Activated CD4-positive, alpha-beta T cell treated with anti-CD3 and anti-CD28 coated beads, Interleukin-2, Interleukin-6, amounts not matched to agents 100 ng/mL and 50 ng/mL, durations not matched to agents 16 hours and 8 hours (primary cell): ENCODE data around the gene SSPN.

Source experiments
- DNase-seq: peaks from one replicate; pipeline ENCODE4 v3.0.0-alpha.2; 2020

The SSPN gene

GRCh38 chr12:26187014-26187798 is 8.2 kb upstream of the SSPN start:
- DNase-seq = no peak

DNA sequence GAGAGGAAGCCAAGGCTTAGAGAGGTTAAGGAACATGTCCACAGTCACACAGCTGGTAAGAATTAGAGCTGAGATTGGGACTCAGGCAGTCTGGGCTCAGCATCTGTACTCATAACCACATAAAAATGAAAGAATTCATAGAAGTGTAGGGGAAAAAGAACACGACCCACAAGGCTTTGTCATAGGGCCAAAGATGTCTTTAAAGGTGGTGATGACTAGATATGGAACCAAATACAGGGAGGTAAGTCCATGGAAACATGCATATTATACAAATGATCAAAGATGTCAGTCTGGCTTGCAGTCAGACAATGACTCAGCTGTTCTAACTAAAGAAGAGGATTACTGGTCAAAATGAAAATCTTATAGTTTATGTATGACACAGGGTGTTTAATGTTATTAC is 7.2 kb upstream of the SSPN start:
- peak; percentile 13 for DNase-seq

- DNase-seq = no peak
Observed at GRCh38 chr12:26188641-26189040, 6.7 kb upstream of the SSPN start.

GRCh38 chr12:26192142-26192541 is 3.2 kb upstream of the SSPN start:
- no peak for DNase-seq

GRCh38 chr12:26193539-26193938 is 1.8 kb upstream of the SSPN start:
- no peak for DNase-seq

GRCh38 chr12:26195641-26196420 is 458 bp downstream of the SSPN start:
- DNase-seq = peak; percentile 1

- DNase-seq = no peak
Observed at GRCh38 chr12:26196421-26196716, 996 bp downstream of the SSPN start.

DNA sequence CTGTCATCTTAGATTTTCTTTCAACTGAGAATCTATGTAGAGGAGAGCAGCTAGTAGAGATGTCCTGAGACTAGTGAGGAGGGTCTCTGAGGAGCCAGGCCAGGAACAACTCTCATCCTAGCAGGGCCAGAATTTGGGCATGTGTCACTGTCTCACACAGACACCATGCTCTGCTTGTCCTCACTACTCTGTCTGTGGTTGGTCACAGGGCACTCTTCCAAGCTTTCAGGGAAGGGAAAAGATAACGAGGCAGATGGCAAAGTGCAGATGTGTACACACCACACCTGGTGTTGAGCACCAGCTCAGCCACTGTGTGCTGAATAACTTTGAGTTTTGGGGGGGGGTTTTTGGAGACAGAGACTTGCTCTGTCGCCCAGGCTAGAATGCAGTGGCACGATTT is 2.5 kb downstream of the SSPN start:
- DNase-seq = no peak

- DNase-seq = no peak
Observed at GRCh38 chr12:26198742-26199141, 3.4 kb downstream of the SSPN start.

DNA sequence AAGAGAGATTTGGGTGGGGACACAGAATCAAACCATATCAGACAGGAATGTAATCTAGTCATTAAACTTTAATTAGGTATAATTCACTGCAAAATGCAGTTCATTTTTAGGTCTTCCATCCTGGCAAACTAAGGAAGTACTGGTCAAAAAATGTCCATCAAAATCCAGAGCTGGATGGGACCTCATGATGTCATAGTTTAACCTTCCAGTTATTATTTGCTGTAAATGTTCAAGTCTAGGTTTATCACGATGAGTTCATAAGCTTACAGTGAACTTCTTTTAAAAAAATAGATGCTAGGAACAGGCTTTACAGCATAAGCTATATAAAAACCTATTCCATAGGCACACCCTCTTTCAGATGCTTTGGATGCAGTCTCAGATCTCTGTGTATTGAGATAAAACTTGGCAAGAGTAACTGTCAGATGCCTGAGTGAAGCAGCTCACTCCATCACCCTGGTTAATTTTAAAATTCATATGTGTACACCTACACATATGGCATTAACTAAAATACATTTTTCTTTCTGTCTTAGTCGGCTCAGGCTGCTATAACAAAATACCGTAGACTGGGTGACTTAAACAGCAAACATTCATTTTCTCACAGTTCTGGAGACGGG is 7.9 kb downstream of the SSPN start:
- DNase-seq = no peak

DNA sequence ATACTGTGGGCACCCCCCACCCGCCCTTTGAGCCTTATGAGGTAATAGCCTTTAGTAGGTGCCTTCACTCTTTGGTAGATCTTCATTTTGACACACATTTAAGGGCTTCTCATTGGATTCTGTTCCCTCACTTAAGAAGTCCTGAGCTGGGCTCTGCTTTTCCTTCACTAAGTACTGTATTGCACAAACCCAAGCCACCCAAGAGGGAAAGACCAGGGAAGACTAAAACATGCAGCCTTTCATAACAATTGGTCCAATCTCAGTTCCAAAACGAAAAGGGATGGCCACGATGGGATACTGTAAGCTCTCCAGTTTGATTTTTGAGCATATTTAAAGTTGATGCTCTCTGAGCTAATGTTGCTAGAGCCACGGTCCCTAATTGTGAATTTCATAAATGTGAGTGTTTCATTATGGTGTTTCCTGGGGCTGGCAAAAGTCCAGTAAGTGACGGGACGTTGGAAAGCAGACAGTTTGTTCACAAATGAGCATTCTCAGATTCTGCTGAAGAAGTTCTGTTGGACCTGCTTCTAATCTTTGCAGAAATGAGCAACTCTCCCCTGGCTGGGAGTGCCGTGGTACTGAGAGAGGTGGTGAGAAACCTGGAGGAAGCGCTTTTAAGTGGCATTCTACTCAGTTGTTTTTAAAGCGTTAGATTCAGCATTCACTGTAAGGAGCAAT is 9.4 kb downstream of the SSPN start:
- DNase-seq = no peak

GRCh38 chr12:26205298-26205697 is 9.9 kb downstream of the SSPN start:
- DNase-seq = no peak

- no peak for DNase-seq
Observed at GRCh38 chr12:26205941-26206340, 10.6 kb downstream of the SSPN start.

DNA sequence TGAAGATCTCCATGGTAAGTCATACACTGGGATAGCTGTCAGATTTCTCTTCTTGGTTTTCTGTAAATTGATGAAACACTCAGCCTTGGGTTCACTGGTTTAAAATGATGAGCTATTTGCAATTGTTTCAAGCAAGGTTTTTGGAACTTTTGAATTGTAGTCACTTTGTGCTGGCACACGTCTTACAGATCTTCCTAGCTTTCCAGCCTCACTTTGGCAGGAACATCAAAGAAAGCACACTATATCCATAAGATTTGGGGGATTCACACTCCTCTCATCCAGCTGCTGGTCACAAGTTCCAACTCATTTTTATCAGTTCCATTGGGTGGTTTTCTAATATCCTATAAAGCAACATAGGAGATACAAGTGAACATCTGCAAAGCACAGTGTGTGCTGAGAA is 16.0 kb downstream of the SSPN start:
- no peak for DNase-seq

DNA sequence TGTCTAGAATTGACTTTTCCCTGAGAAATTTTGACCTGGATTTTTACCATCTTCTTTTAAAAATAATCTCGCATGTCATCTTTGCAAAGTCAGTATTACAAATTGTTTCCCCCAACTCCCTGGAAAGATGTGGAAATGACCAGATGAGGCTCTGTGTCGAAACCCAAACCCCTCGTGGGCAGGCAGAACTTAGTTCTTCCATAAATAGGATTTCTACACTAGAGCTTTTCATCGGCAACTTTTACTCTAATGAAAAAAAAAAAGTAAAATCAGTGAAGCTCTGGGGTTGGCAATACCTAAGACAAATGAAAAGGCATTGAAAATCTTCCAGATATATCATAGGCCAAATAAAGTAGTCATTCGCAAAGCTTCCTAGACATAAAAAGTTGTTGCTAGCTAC is 17.0 kb downstream of the SSPN start:
- no peak for DNase-seq

DNA sequence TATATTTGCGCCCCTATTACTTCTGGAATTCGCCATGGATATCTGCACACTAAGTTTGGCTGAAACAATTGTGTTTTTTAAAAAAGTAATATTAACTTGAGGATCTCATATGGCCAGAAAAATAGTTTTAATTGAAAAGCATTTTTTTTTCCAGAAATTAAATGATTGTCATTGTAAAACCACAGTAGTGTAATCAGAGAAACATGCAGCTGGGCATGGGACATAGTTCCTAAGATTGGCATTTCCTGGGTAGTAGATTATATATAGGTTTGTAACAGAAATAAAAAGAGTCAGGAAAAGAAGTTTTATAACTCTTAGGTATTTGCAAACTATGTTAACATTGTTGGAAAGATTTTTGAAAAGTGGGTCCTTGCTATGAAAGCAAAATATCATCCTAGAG is 17.6 kb downstream of the SSPN start:
- no peak for DNase-seq

- no peak for DNase-seq
Observed at GRCh38 chr12:26214121-26214520, 18.7 kb downstream of the SSPN start.

DNA sequence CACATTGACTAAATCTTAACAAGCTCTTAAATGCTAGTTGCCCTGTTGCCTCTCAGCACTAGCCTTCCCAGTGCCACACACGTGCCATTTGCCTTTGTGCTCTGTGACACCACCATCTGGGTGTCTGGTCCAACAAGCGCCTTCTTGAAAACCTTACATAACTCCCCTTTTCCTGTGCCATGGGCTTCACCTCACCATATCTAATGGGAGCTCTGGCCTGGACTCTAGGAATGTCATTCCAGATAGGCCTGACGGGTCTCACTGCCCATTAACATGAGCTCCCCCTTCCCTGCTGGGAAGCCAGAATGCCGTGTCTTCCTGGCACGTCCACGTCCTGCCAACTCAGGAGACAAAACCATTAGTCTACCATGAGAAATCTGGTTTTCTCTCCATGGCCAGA is 24.4 kb downstream of the SSPN start:
- DNase-seq = no peak

DNA sequence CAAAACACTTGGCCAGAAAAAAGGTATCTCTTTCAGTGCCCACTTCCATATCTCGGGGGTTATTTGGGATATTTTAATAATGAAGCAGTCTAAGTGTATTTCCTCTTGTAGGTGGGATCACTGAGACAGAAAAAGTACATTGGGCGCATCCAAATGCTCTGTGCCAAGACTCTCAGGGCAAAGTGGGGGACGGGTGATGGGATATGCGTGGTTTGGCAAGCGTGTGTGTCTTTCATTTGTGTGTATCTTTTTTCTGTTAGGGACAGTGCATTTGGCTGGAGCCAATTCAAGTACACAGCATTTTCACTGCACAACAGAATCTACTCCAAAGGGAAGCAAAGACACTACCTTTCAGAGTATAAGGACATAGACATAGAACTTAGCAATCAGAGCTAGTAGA is 29.3 kb downstream of the SSPN start:
- DNase-seq = no peak

DNA sequence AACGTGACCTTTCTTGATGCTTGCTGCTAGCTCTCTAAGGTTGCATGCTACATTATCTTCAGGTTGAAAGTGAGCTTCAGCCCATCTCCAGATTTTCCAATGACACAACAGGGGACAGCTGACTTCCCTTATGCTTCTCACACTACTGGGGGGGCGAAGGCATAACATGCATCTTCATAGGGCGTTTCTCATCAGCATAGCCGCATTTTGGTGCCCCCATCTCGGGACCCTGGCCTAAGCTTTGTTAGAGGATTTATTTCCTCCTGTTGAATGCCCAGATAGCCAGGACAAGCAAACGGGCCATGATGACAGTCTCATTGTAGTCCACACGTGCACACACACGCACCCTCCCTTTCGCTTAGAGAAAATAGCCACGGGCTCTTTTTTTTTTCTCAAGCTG is 30.7 kb downstream of the SSPN start:
- DNase-seq = no peak

GRCh38 chr12:26226629-26227360 is 31.4 kb downstream of the SSPN start:
- DNase-seq = peak; percentile 4

DNA sequence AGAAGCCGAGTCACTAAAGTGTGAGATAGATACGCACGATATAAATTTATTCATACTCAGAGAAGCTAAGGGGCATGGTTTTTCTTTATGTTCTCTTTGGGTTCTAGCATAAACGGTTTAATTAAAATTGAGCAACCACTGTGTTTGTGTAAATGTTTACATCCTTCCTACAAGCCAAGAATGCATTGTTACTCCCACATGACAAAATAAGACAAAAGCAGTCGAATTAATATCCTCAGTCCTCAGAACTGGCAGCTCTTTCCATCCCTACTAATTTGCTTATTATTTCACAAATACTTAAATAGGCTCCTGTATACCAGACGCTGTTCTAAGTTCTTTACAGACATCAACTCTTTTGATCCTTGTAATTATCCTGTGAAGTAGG is 32.0 kb downstream of the SSPN start:
- no peak for DNase-seq

GRCh38 chr12:26229910-26230309 is 34.5 kb downstream of the SSPN start:
- DNase-seq = no peak
